ENCODE data around the gene DCLK3. TPM values are rescaled to one million over a fixed set of nuclear protein-coding genes. Genes with fewer than 3 reads are reported as not detected.

The DCLK3 gene
- total and polyA plus RNA-seq, 2 donors (not counting 1 experiment from before 2014, with no cell fraction given): not detected

- peak; percentile 39 to 98 for DNase-seq (ENCODE audit: low read depth in 2 of 2)
- H4K20me1 ChIP-seq (ENCODE audit: control insufficient read depth, extremely low read depth, insufficient read depth, low read length): no peaks in the 10 kb centered on the region
- no peak overlapping the region for H3K4me3 ChIP-seq (replicated peaks in 1 of 4; ENCODE audit: control extremely low read depth in 1 of 4, insufficient read depth in 1 of 4, low read depth in 3 of 4, low read length in 4 of 4)
- no peaks in the 10 kb centered on the region for H3K36me3 ChIP-seq (ENCODE audit: control insufficient read depth, insufficient read depth, low read length)
- H3K4me2 ChIP-seq (ENCODE audit: extremely low read depth, insufficient read depth, low read length): peak overlapping the region; percentile 72
- H3K27ac ChIP-seq (ENCODE audit: insufficient read depth, low read length): peak overlapping the region; percentile 23
- H3K27me3 ChIP-seq (ENCODE audit: control insufficient read depth, insufficient read depth, low read length): no peaks in the 10 kb centered on the region
- H3K9me3 ChIP-seq (ENCODE audit: control insufficient read depth, insufficient read depth, low read depth, low read length): no peaks in the 10 kb centered on the region
- no peak overlapping the region for H3K9ac ChIP-seq (ENCODE audit: insufficient read depth, low read length)
- TF ChIP-seq EZH2 (IDR thresholded peaks at IDR 0.05; ENCODE audit: low read length, missing control alignments) (no peak), CTCF (conservative IDR thresholded peaks at IDR 0.05 in 1 of 2, IDR thresholded peaks at IDR 0.05 in 1 of 2; ENCODE audit: low read depth in 1 of 2, low read length in 2 of 2) (no peak)
- H2AFZ ChIP-seq (ENCODE audit: low read length): no peak overlapping the region
- no peaks in the 10 kb centered on the region for H3K79me2 ChIP-seq (ENCODE audit: control insufficient read depth, insufficient read depth, low read length)
- H3K4me1 ChIP-seq (ENCODE audit: control insufficient read depth, extremely low read depth, insufficient read depth, low read length): peaks cover 4% of the 10 kb centered on the region
Observed at GRCh38 chr3:36677331-36678007, 86.9 kb downstream of the DCLK3 start.

- Histone ChIP-seq H3K9me3 (ENCODE audit: control insufficient read depth, insufficient read depth, low read depth, low read length) (no peaks in the 10 kb centered on the region), H3K27ac (ENCODE audit: insufficient read depth, low read length) (no peak overlapping the region), H4K20me1 (ENCODE audit: control insufficient read depth, extremely low read depth, insufficient read depth, low read length) (no peaks in the 10 kb centered on the region)
Observed at GRCh38 chr3:36674816-36675215, 89.5 kb downstream of the DCLK3 start.

GRCh38 chr3:36669764-36670163, 94.6 kb downstream of the DCLK3 start:
- no peaks in the 10 kb centered on the region for H3K27me3 ChIP-seq (ENCODE audit: control insufficient read depth, insufficient read depth, low read length)
- H3K9ac ChIP-seq (ENCODE audit: insufficient read depth, low read length): no peak overlapping the region
- no peaks in the 10 kb centered on the region for H3K79me2 ChIP-seq (ENCODE audit: control insufficient read depth, insufficient read depth, low read length)
- no peaks in the 10 kb centered on the region for H3K4me1 ChIP-seq (ENCODE audit: control insufficient read depth, extremely low read depth, insufficient read depth, low read length)
- H3K4me2 ChIP-seq (ENCODE audit: extremely low read depth, insufficient read depth, low read length): no peak overlapping the region
- H3K27ac ChIP-seq (ENCODE audit: insufficient read depth, low read length): no peak overlapping the region
- no peak overlapping the region for H3K4me3 ChIP-seq (replicated peaks in 1 of 4; ENCODE audit: control extremely low read depth in 1 of 4, insufficient read depth in 1 of 4, low read depth in 3 of 4, low read length in 4 of 4)
- no peaks in the 10 kb centered on the region for H4K20me1 ChIP-seq (ENCODE audit: control insufficient read depth, extremely low read depth, insufficient read depth, low read length)
- no peaks in the 10 kb centered on the region for H3K36me3 ChIP-seq (ENCODE audit: control insufficient read depth, insufficient read depth, low read length)
- H2AFZ ChIP-seq (ENCODE audit: low read length): no peak overlapping the region
- no peaks in the 10 kb centered on the region for H3K9me3 ChIP-seq (ENCODE audit: control insufficient read depth, insufficient read depth, low read depth, low read length)
- no peak for DNase-seq (ENCODE audit: low read depth in 2 of 2)
- TF ChIP-seq CTCF (conservative IDR thresholded peaks at IDR 0.05 in 1 of 2, IDR thresholded peaks at IDR 0.05 in 1 of 2; ENCODE audit: low read depth in 1 of 2, low read length in 2 of 2): no peak
- no peak for TF ChIP-seq EZH2 (IDR thresholded peaks at IDR 0.05; ENCODE audit: low read length, missing control alignments)

More at GRCh38 chr3:36674816-36675215, 89.5 kb downstream of the DCLK3 start:
- Histone ChIP-seq H3K79me2 (ENCODE audit: control insufficient read depth, insufficient read depth, low read length) (no peaks in the 10 kb centered on the region), H3K27me3 (ENCODE audit: control insufficient read depth, insufficient read depth, low read length) (no peaks in the 10 kb centered on the region), H3K4me2 (ENCODE audit: extremely low read depth, insufficient read depth, low read length) (no peak overlapping the region), H3K36me3 (ENCODE audit: control insufficient read depth, insufficient read depth, low read length) (no peaks in the 10 kb centered on the region), H3K4me1 (ENCODE audit: control insufficient read depth, extremely low read depth, insufficient read depth, low read length) (peaks cover 4% of the 10 kb centered on the region), H3K9ac (ENCODE audit: insufficient read depth, low read length) (no peak overlapping the region), H2AFZ (ENCODE audit: low read length) (no peak overlapping the region), H3K4me3 (replicated peaks in 1 of 4; ENCODE audit: control extremely low read depth in 1 of 4, insufficient read depth in 1 of 4, low read depth in 3 of 4, low read length in 4 of 4) (no peak overlapping the region)
- TF ChIP-seq EZH2 (IDR thresholded peaks at IDR 0.05; ENCODE audit: low read length, missing control alignments): no peak
- no peak for TF ChIP-seq CTCF (conservative IDR thresholded peaks at IDR 0.05 in 1 of 2, IDR thresholded peaks at IDR 0.05 in 1 of 2; ENCODE audit: low read depth in 1 of 2, low read length in 2 of 2)
- DNase-seq (ENCODE audit: low read depth in 2 of 2): no peak

Data from fibroblast of lung (primary cell).